Sigmoid colon (tissue), 7 donors: ENCODE results near the gene ZBTB8OS. TPM values are rescaled to one million over a fixed set of nuclear protein-coding genes. Genes with fewer than 3 reads are reported as not detected.

Experiments used
- DNase-seq: peaks from one replicate; pipeline ENCODE4 v3.0.0-alpha.2; 2019
- H3K27ac ChIP-seq, 4 donors: fragments of 200-600 bp; sonication (generic); one replicate each; pipeline ENCODE4 v1.5.1; 2016 to 2019; ENCODE audit warnings: mild to moderate bottlenecking in 1 of 4
- H3K27me3 ChIP-seq, 3 donors: fragments of 200-600 bp; sonication (generic); one replicate each; pipeline ENCODE4 v1.5.1; 2019; ENCODE audit warnings: mild to moderate bottlenecking in 1 of 3
- H3K36me3 ChIP-seq, 4 donors: fragments of 200-600 bp; sonication (generic); one replicate each; pipeline ENCODE4 v1.5.1; 2016 to 2019
- H3K4me1 ChIP-seq, 4 donors: fragments of 200-600 bp; sonication (generic); one replicate each; pipeline ENCODE4 v1.5.1; 2017 to 2019
- H3K4me3 ChIP-seq, 4 donors: fragments of 200-600 bp; sonication (generic); one replicate each; pipeline ENCODE4 v1.5.1; 2017 to 2019; ENCODE audit warnings: mild to moderate bottlenecking in 2 of 4, moderate library complexity in 1 of 4
- H3K9me3 ChIP-seq, 4 donors: fragments of 200-600 bp in 3 of 4; sonication (generic) in 3 of 4; one replicate each; pipeline versions ENCODE4 v1.5.1 to v1.6.1; 2013 to 2019
- EP300 ChIP-seq, 4 donors: sonication (generic); formaldehyde crosslinking; IDR thresholded peaks; one replicate each; pipeline ENCODE4 v1.6.1; 2017; ENCODE audit warnings: antibody characterized with exemption in 4 of 4
- POLR2A ChIP-seq, 2 donors: fragments of 450-650 bp; IDR thresholded peaks; one replicate each; pipeline ENCODE4 v1.6.1; 2016; ENCODE audit warnings: antibody characterized with exemption in 2 of 2, mild to moderate bottlenecking in 2 of 2, moderate library complexity in 2 of 2
- POLR2AphosphoS5 ChIP-seq, 4 donors: sonication (generic); formaldehyde crosslinking; IDR thresholded peaks; one replicate each; pipeline ENCODE4 v1.6.1; 2017; ENCODE audit warnings: antibody characterized with exemption in 4 of 4
- WGBS, 2 donors: extraction: QIAGEN DNeasy Blood & Tissue Kit; methylation state at CpG; one replicate each; pipeline ENCODE4 v1.1.7; 2013; 5-methylcytosine and 5-hydroxymethylcytosine counted together
- intact Hi-C: fragments of 100-400 bp; cut with DNase I; formaldehyde crosslinking; loops from one replicate; pipeline ENCODE4 v1.15.1; 2023
- polyA plus RNA-seq, 3 donors: library from polyadenylated mRNA; stranded (reverse); fragments of 200-250 nt; gene quantifications; one replicate each; pipeline ENCODE4 v1.2.3, GENCODE V29; 2013
- total RNA-seq, 4 donors: library from RNA; depleted of rRNA; stranded (reverse); fragments of >200 nt; gene quantifications; one replicate each; pipeline ENCODE4 v1.1.0, GENCODE V29; 2016
- TF ChIP-seq, protein P1 (sequence below), 4 experiments: fragments of 450-650 bp in 3 of 4; fragments of 200-600 bp in 1 of 4; IDR thresholded peaks; one replicate each; pipeline ENCODE4 v1.5.1; 2016 to 2019; ENCODE audit warnings: antibody characterized with exemption in 4 of 4, mild to moderate bottlenecking in 3 of 4, moderate library complexity in 2 of 4
- donor health status: healthy with polysubstance abuse.
- donor health status: Bipolar disorder and iron deficiency.
- donor health status: healthy.

The ZBTB8OS gene
- total and polyA plus RNA-seq, 7 donors: 19.9 to 97.3 (median 40.3) TPM

DNA sequence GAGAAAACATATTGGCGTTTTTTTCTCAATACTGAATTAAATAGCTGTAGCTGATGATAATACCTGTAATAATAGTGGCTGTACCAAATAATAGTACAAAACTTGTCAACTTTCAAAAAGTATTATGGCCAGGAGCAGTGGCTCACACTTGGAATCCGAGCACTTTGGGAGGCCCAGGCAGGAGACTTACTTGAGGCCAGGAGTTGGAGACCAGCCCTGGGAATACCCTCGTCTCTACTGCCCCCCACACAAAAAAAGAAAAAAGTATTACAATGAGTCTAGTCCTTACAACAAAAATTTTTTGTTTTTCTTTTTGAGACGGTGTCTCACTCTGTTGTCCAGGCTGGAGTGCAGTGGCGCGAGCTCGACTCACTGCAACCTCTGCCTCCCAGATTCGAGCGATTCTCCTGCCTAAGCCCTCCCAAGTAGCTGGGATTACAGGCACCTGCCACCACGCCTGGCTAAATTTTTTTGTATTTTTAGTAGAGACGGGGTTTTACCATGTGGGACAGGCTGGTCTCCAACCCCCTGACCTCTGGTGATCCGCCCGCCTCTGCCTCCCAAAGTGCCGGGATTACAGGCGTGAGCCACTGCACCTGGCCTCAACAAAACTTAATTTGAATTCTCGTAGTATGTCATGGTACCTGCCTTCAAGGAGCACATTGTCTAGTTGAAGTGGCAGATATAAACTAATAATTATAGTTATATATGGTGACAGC is 2.1 kb upstream of the ZBTB8OS start:
- peaks cover 0 to 63% (median 41%) of the 10 kb centered on the region in 4 donors for H3K4me1 ChIP-seq
- DNase-seq: no peak
- intact Hi-C loops: loop anchor here (5.0 kb wide), 2 partner anchors 50 to 155 kb away; partner anchors contain the start of gene SYNC
- H3K36me3 ChIP-seq: peaks cover 15 to 52% (median 18%) of the 10 kb centered on the region in 4 donors
- no peaks in the 10 kb centered on the region for H3K27me3 ChIP-seq
- TF ChIP-seq EP300 (IDR thresholded peaks at IDR 0.05): no peak
- no peak for TF ChIP-seq POLR2A (IDR thresholded peaks at IDR 0.05)
- TF ChIP-seq, protein P1, sequence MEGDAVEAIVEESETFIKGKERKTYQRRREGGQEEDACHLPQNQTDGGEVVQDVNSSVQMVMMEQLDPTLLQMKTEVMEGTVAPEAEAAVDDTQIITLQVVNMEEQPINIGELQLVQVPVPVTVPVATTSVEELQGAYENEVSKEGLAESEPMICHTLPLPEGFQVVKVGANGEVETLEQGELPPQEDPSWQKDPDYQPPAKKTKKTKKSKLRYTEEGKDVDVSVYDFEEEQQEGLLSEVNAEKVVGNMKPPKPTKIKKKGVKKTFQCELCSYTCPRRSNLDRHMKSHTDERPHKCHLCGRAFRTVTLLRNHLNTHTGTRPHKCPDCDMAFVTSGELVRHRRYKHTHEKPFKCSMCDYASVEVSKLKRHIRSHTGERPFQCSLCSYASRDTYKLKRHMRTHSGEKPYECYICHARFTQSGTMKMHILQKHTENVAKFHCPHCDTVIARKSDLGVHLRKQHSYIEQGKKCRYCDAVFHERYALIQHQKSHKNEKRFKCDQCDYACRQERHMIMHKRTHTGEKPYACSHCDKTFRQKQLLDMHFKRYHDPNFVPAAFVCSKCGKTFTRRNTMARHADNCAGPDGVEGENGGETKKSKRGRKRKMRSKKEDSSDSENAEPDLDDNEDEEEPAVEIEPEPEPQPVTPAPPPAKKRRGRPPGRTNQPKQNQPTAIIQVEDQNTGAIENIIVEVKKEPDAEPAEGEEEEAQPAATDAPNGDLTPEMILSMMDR (IDR thresholded peaks at IDR 0.05): no peak
- no peak for TF ChIP-seq POLR2AphosphoS5 (IDR thresholded peaks at IDR 0.05)
- peak overlapping the region in 3 of 4 donors; percentile 70 to 77 (median 71) for H3K4me3 ChIP-seq
- H3K27ac ChIP-seq: peak overlapping the region; percentile 94 to 99 (median 97)
- WGBS, 2 donors: 88 to 89% methylated on average over 16 of the region's 16 CpGs
- H3K9me3 ChIP-seq: no peaks in the 10 kb centered on the region

DNA sequence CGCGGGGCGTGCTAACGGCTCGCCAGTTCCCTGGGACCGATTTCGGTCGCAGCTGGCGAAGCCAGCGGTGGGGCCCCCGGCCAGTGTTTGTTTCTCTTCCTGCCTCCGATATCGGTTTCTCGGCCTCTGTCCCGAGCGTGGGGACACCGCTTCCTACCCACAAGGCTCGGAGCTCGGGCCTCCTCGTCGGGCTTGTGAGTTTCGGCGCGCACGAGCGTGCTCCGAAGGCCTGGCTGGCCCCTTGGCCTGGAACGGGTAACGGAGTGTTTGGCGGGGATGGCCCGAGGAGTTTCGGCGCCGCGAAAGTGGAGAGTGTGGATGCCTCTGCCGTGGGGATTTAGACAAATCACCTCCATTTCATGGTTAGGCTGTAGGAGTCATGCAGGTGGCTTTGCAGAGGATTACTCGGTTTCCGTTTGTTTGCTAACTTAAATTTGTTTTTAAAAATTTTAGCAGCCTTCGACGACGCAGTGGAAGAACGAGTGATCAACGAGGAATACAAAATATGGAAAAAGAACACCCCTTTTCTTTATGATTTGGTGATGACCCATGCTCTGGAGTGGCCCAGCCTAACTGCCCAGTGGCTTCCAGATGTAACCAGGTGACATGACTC is 1.2 kb upstream of the ZBTB8OS start:
- no peaks in the 10 kb centered on the region for H3K27me3 ChIP-seq
- H3K36me3 ChIP-seq: peaks cover 7 to 46% (median 14%) of the 10 kb centered on the region in 4 donors
- peak overlapping the region; percentile 63 to 77 (median 70) for H3K4me3 ChIP-seq
- WGBS, 2 donors: 1% methylated on average over 43 of the region's 43 CpGs
- peaks cover 0 to 63% (median 41%) of the 10 kb centered on the region in 4 donors for H3K4me1 ChIP-seq
- H3K9me3 ChIP-seq: no peaks in the 10 kb centered on the region
- DNase-seq: no peak
- no peak for TF ChIP-seq POLR2A (IDR thresholded peaks at IDR 0.05)
- no peak for TF ChIP-seq EP300 (IDR thresholded peaks at IDR 0.05)
- no peak for TF ChIP-seq POLR2AphosphoS5 (IDR thresholded peaks at IDR 0.05)
- TF ChIP-seq, protein P1 (IDR thresholded peaks at IDR 0.05): no peak
- intact Hi-C loops: loop anchor here (2.0 to 5.0 kb wide), 3 partner anchors 51 to 165 kb away; partner anchors contain the start of genes S100PBP, SYNC and YARS1
- H3K27ac ChIP-seq: peak overlapping the region; percentile 94 to 99 (median 97)

DNA sequence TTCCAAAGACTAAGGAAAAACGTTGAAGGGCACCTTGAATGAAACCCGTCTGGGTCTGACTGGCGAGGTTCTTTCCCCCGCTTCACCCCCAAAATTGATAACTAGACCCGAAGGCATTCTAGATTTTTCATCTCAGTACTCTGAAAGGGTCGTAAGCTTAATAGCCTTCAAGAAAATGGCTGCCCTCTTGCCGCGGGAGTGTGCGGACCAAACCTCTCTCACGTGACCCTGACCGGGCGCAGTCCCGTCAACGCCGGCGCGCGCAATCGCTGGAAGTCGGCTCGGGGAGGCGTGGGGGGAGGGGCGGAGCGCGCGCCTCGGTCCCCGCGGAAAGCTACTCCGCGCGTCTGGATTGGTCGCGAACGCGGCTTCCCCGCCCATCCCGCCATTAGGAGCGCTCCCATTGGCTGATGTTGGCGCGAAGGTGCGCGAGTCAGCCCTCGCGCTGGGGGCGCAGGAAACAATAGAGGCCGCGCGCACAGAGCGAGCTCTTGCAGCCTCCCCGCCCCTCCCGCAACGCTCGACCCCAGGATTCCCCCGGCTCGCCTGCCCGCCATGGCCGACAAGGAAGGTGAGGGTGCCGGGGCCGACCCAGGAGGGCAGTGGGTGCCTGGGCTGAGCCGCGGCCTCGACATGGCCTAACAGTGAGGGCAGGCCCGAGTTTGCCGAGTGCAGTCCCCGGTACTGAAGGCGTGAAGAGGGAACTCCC is 556 bp upstream of the ZBTB8OS start, which contains the start of gene RBBP4:
Gene RBBP4, plus strand, starts transcription at position 457 of the 709 bp plus-strand sequence. Its CDS starts 99 bp downstream, at position 556.
- Histone ChIP-seq H3K27me3 (no peaks in the 10 kb centered on the region), H3K4me3 (peak within 1 kb of the TSS; percentile 63 to 77 (median 70)), H3K9me3 (no peaks in the 10 kb centered on the region), H3K36me3 (peaks cover under 1 to 40% (median 14%) of the 10 kb centered on the region in 4 donors), H3K4me1 (peaks cover 0 to 62% (median 41%) of the 10 kb centered on the region in 4 donors), H3K27ac (peak within 1 kb of the TSS; percentile 94 to 99 (median 97))
- TF ChIP-seq, protein P1 (IDR thresholded peaks at IDR 0.05): peak in 1 of 4 experiments; percentile 18
- TF ChIP-seq POLR2A (IDR thresholded peaks at IDR 0.05) (peak; percentile 86 to 88), POLR2AphosphoS5 (IDR thresholded peaks at IDR 0.05) (peak; percentile 93 to 98 (median 96)), EP300 (IDR thresholded peaks at IDR 0.05) (peak in 1 of 4 donors; percentile 38)
- DNase-seq: peak; percentile 99
- WGBS, 2 donors: 0% methylated on average over 67 of the region's 67 CpGs
- intact Hi-C loops: loop anchor here (2.0 to 5.0 kb wide), 3 partner anchors 51 to 166 kb away; partner anchors contain the start of genes S100PBP, SYNC and YARS1

DNA sequence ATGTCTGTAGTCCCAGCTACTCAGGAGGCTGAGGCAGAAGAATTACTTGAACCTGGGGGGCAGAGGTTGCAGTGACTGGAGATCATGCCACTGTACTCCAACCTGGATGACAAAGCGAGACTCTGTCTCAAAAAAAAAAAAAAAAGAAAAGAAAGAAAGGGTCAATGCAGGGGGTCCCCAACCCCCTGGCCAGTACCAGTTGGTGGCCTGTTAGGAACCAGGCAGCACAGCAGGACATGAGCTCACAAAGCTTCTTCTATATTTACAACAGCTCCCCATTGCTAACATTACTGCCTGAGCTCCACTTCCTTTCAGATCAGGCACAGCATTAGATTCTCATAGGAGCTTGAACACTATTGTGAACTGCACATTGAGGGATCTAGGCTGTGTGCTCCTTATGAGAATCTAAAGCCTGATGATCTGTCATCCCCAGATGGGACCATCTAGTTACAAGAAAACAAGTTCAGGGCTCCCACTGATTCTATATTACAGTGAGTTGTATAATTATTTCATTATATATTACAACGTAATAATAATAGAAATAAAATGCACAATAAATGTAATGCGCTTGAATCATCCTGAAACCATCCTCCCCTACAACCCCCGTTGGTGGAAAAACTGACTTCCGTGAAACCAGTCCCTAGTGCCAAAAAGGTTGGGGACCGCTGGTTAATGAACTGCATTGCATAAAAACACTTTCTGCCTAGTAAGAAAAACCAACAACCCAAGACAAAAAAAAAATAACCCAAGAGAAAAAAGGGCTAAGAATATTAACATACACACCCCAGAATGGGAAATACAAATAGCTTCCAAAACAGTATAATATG is 2.8 kb downstream of the ZBTB8OS start:
- no peak overlapping the region for H3K4me3 ChIP-seq
- H3K4me1 ChIP-seq: peaks cover 0 to 38% (median 25%) of the 10 kb centered on the region in 4 donors
- no peaks in the 10 kb centered on the region for H3K9me3 ChIP-seq
- TF ChIP-seq POLR2A (IDR thresholded peaks at IDR 0.05): no peak
- TF ChIP-seq POLR2AphosphoS5 (IDR thresholded peaks at IDR 0.05): no peak
- TF ChIP-seq, protein P1 (IDR thresholded peaks at IDR 0.05): no peak
- TF ChIP-seq EP300 (IDR thresholded peaks at IDR 0.05): no peak
- no peak for DNase-seq
- H3K27ac ChIP-seq: no peak overlapping the region
- H3K27me3 ChIP-seq: no peaks in the 10 kb centered on the region
- 86 to 87% methylated on average over 6 of the region's 6 CpGs for WGBS, 2 donors
- peaks cover 0 to 9% (median 0%) of the 10 kb centered on the region in 4 donors for H3K36me3 ChIP-seq
- intact Hi-C loops: no loop called here
